Measurements from ENCODE around the gene SEMA7A.

The SEMA7A gene

GRCh38 chr15:74378848-74379247 is 54.9 kb downstream of the SEMA7A start:
- TF ChIP-seq CTCF (conservative IDR thresholded peaks at IDR 0.05; ENCODE audit: low read depth, low read length) = no peak
- peak; percentile 69 for DNase-seq (ENCODE audit: low read depth)
- no peak overlapping the region for H3K4me3 ChIP-seq (ENCODE audit: low read depth, low read length)

GRCh38 chr15:74377831-74378766 is 55.7 kb downstream of the SEMA7A start:
- no peak overlapping the region for H3K4me3 ChIP-seq (ENCODE audit: low read depth, low read length)

DNA sequence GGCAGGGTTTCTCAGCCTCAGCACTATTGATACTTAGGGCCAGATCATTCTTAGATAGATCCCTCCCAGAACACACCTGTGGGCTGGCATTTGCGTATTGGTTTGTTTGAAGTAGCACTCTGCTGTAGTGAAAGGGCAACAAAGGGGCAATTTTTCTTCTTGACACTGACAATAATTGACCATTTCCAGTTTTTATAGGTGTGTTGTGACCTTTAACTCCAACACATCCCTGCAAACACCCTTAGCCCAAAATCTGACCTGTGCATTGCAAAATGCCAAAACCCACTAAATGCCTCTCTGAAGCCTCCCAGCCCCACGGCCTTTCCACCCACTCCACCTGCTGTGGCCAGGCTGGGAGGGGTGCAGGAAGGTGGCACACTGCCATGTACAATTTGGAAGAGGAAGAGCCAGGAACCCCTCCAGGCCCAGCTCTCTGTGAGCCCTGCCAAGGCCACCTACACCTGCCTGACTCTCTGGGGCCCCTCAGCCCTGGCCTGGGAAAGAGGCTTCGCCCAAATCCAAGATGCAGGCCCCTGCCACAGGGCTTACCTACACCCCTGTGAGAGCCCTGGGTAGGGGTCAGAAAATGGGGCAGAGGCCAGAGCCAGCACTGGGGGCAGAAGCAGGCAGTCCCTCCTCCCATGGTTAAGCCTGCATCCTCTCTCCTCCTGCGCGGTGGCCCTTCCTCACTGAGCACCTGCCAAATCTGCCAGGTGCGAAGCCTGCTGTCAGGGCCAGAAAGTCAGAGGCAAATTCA is 56.8 kb downstream of the SEMA7A start:
- no peak for DNase-seq (ENCODE audit: low read depth)
- no peak for TF ChIP-seq CTCF (conservative IDR thresholded peaks at IDR 0.05; ENCODE audit: low read depth, low read length)
- H3K4me3 ChIP-seq (ENCODE audit: low read depth, low read length) = no peak overlapping the region

More at GRCh38 chr15:74377831-74378766, 55.7 kb downstream of the SEMA7A start:
- no peak for DNase-seq (ENCODE audit: low read depth)
- TF ChIP-seq CTCF (conservative IDR thresholded peaks at IDR 0.05; ENCODE audit: low read depth, low read length) = no peak

DNA sequence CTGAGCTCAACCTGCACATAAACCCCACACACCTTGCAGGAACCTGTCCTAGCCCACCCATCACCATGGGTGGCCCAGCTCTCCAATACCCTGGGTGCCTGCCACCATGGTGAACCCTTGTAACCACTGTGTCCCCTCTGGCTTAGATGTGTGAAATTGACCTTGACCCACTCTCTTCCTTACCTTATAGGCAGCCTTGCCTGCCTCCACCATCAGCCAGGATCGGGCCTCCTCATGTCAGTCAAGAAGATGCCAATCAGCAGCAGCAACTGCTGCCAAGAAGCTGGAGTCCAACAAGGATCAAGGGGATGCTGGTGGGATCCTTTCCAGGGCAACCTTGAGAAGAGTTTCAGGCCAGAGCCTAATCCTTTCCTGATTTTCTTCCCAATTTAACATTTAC is 57.5 kb downstream of the SEMA7A start:
- no peak for DNase-seq (ENCODE audit: low read depth)
- TF ChIP-seq CTCF (conservative IDR thresholded peaks at IDR 0.05; ENCODE audit: low read depth, low read length) = no peak
- no peak overlapping the region for H3K4me3 ChIP-seq (ENCODE audit: low read depth, low read length)

DNA sequence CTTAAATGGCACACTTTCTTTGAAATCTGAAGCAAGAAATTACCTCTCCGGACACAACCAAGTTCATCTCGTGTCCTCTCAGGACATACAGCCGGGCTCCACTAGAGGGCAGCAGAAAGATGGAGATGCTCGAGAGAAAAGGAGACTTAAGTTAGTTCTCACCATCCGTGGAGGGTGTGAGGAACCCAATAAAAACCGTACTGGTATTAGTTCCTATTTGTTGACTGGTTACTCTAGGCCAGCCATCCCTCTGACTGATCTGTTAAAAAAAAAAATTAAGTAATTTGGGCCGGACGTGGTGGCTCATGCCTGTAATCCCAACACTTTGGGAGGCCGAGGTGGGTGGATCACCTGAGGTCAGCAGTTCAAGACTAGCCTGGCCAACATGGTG is 58.5 kb downstream of the SEMA7A start:
- DNase-seq (ENCODE audit: low read depth) = peak; percentile 93
- TF ChIP-seq CTCF (conservative IDR thresholded peaks at IDR 0.05; ENCODE audit: low read depth, low read length) = peak; percentile 93
- no peak overlapping the region for H3K4me3 ChIP-seq (ENCODE audit: low read depth, low read length)

DNA sequence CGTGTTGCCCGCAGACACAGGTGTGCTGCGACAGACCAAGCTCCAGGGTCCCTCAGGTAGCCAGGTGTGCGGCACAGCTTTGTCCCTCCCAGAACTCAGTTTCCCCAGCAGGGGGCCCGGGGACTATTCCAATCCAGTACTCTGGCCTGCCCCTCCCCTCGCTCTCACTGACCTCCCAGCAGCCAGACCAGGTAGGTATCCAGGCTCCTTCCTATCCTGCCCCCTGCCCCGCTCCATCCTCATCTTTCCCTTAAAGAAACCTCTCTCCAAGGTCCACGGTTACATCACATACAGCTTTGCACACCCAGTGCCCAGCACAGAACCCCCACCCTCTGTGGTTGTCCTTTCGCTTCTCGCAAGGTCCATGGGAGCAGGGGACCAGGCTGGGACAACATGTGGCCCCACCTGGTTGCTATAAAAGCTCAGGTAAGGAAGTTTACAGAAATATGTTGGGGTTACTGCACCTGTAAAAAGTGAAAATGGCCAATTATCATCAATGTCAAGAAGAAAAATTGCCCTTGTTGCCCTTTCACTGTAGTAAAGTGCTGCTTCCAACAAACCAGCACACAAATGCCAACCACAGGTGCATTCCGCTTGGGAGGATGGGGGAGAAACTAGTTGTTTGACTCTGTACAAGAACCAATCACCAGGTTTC is 59.0 kb downstream of the SEMA7A start:
- DNase-seq (ENCODE audit: low read depth) = no peak
- no peak overlapping the region for H3K4me3 ChIP-seq (ENCODE audit: low read depth, low read length)
- TF ChIP-seq CTCF (conservative IDR thresholded peaks at IDR 0.05; ENCODE audit: low read depth, low read length) = no peak

Data from choroid plexus epithelial cell (primary cell).